AG04450 (cell line): ENCODE data around the gene FMO2. TPM values are rescaled to one million over a fixed set of nuclear protein-coding genes. Genes with fewer than 3 reads are reported as not detected.

Experiments
- CTCF ChIA-PET: fragments of 300-600, 350-600 bp; formaldehyde crosslinking; extraction: SDS; loops from one replicate; lab custom pipeline; 2022; ENCODE audit warnings: antibody characterized with exemption, inconsistent platforms; lab: Charles Lee
- POLR2A ChIA-PET: fragments of 350-600 bp; formaldehyde crosslinking; extraction: SDS; loops from one replicate; lab custom pipeline; 2021; ENCODE audit warnings: antibody characterized with exemption, inconsistent platforms; lab: Yijun Ruan, JAX
- DNase-seq: peaks from one replicate; pipeline ENCODE4 v3.0.0-alpha.2; 2011; ENCODE audit warnings: low read depth, low spot score
- H3K27ac ChIP-seq: one replicate; pipeline ENCODE4 v1.5.1; 2012; ENCODE audit warnings: low read depth, low read length, control low read depth
- H3K27me3 ChIP-seq: one replicate; pipeline ENCODE4 v1.6.0; 2012; ENCODE audit warnings: low read length; ENCODE audit not compliant: control insufficient read depth, insufficient read depth
- H3K4me3 ChIP-seq: 2 replicates; pipeline ENCODE4 v1.5.1; 2011; ENCODE audit warnings: mild to moderate bottlenecking, low read depth, low read length, control low read depth
- H3K9me3 ChIP-seq: 2 replicates; pipeline ENCODE4 v1.5.1; 2012; ENCODE audit warnings: low read length; ENCODE audit not compliant: control insufficient read depth, insufficient read depth
- polyA plus RNA-seq: library from polyadenylated mRNA; depleted of rRNA; stranded (reverse); fragments of >200 nt; gene quantifications from 2 replicates; pipeline ENCODE4 v1.2.3, GENCODE V29; 2011
- TF ChIP-seq, protein P1 (sequence below): IDR thresholded peaks from 2 replicates; pipeline ENCODE4 v1.5.1; 2011; ENCODE audit warnings: low read depth, low read length, control low read depth, inconsistent platforms

The FMO2 gene
- polyA plus RNA-seq, 1 experiment = 2.6 TPM

DNA sequence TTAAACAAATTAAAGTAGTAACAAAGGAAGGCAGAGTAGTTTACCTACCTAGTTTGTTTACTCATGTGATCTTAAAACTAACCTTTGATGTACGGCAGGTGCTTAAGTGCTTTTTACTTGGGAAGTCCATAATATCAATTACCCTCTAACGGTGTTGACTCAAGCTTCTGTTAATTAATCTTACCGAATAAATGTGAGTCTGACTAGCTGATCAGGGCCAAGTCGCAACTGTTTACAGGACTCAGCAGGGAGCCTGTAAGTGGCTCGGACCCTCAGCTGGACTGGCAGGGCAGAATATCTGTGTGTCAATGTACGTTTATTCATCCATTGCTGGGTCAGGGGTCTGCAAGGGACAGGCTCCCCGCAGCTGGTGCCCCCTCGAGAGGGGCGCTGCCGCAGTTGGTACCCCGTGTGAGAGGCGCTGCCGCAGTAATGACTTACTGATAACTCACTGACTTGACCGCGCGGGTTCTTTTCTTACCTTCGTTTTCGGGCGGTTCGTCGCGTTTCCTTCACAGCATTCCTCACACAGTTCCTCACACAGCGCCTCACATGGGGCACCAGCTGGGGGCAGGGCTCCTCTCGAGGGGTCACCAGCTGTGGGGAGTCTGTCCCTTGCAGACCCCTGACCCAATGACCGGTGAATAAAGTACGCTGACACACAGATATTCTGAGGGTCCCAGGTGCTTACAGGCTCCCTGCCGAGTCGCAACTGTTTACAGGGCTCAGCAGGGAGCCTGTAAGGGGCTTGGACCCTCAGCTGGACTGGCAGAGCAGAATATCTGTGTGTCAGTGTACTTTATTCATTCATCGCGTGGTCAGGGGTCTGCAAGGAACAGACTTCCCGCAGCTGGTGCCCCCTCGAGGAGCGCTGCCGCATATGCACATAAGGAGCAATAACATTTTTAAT, 66.2 kb downstream of the FMO2 start:
- no peak overlapping the region for H3K27ac ChIP-seq
- CTCF ChIA-PET = interaction anchor here (0.7 to 2.5 kb wide), 10 partner anchors 12 to 284 kb away, joined by 3 to 23 read pairs (median 4); partner anchors contain the start of gene FMO4

DNA sequence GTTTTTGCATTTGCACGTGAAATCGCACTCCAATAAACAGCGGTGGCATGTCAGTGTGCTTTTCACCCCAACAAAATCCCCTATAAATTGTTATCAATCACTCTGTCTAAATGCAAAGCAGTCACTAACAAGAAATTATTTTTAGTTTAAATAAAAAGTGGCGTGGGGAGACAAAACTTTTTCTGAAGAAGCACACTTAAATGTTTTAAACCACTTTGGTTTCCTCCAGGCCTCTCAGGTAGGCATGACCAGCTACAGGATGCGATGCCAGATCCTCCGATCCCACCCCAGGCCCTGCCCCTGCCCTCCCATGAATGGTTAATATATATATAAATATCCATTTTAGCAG, 66.8 kb downstream of the FMO2 start:
- H3K27ac ChIP-seq = no peak overlapping the region
- no peaks in the 10 kb centered on the region for H3K27me3 ChIP-seq
- DNase-seq = no peak
- ChIA-PET CTCF (interaction anchor here (0.7 to 2.5 kb wide), 10 partner anchors 11 to 285 kb away, joined by 3 to 23 read pairs (median 4); partner anchors contain the start of gene FMO4), POLR2A (no interaction called here)
- H3K4me3 ChIP-seq = peak overlapping the region; percentile 87; the same call in 1 of the 2 replicates
- H3K9me3 ChIP-seq = no peaks in the 10 kb centered on the region
- TF ChIP-seq, protein P1, sequence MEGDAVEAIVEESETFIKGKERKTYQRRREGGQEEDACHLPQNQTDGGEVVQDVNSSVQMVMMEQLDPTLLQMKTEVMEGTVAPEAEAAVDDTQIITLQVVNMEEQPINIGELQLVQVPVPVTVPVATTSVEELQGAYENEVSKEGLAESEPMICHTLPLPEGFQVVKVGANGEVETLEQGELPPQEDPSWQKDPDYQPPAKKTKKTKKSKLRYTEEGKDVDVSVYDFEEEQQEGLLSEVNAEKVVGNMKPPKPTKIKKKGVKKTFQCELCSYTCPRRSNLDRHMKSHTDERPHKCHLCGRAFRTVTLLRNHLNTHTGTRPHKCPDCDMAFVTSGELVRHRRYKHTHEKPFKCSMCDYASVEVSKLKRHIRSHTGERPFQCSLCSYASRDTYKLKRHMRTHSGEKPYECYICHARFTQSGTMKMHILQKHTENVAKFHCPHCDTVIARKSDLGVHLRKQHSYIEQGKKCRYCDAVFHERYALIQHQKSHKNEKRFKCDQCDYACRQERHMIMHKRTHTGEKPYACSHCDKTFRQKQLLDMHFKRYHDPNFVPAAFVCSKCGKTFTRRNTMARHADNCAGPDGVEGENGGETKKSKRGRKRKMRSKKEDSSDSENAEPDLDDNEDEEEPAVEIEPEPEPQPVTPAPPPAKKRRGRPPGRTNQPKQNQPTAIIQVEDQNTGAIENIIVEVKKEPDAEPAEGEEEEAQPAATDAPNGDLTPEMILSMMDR = no peak

More for the DNA sequence above, 66.2 kb downstream of the FMO2 start:
- H3K9me3 ChIP-seq = no peaks in the 10 kb centered on the region
- TF ChIP-seq, protein P1 = peak; percentile 77
- no peak for DNase-seq
- H3K4me3 ChIP-seq = peak overlapping the region; percentile 87
- H3K27me3 ChIP-seq = no peaks in the 10 kb centered on the region
- POLR2A ChIA-PET = interaction anchor here (0.6 kb wide), 1 partner anchor 477 kb away, joined by 3 read pairs; no protein-coding TSS in a partner anchor

DNA sequence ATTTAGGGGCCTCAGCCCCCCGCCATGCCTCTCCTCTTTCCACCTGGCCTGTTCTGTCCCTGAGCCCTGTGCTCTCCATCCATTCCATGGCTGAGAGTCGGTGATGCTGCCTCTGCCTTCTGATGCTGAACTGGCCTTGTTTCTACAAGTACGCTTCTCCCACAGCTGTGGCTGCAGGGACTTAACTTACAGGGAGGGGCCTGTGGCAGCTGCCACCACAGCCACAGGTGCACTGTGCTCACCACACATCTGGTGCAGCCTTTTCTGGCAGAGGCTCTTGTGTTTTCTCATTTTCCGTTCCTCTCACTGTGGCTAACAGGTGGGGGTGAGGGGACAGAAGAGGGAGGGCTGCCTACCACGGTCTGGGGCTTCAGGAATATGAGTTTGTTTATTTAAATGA, 67.4 kb downstream of the FMO2 start:
- no peak for DNase-seq
- H3K9me3 ChIP-seq = no peaks in the 10 kb centered on the region
- ChIA-PET CTCF (interaction anchor here (1.0 to 2.5 kb wide), 4 partner anchors 26 to 61 kb away, joined by 3 to 23 read pairs (median 6); partner anchors contain the start of gene FMO4), POLR2A (no interaction called here)
- H3K27ac ChIP-seq = no peak overlapping the region
- peaks cover 4% of the 10 kb centered on the region for H3K27me3 ChIP-seq
- H3K4me3 ChIP-seq = no peak overlapping the region
- TF ChIP-seq, protein P1 = no peak

DNA sequence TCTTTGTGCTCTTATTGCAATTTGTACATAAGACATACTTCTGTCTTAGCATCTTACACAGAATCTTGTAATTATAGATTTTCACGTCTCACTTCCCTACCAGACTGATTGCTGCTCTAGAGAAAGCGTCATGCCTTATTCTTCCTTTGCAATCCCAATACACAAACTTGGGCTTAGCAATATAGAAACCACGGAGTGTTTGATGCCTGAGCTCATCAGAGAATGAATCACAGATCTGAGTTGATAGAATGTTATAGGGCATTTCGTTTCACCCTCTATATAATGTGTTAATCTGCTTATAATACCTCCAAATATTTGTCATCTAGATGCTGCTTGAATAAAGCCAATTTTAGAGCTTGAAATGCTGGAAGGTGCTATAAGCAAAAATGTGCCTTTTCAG, 69.8 kb downstream of the FMO2 start:
- Histone ChIP-seq H3K4me3 (no peak overlapping the region), H3K27me3 (peaks cover 6% of the 10 kb centered on the region), H3K27ac (no peak overlapping the region), H3K9me3 (no peaks in the 10 kb centered on the region)
- TF ChIP-seq, protein P1 = no peak
- CTCF ChIA-PET = interaction anchor here (0.6 to 2.4 kb wide), 7 partner anchors 9 to 288 kb away, joined by 3 to 18 read pairs (median 6); partner anchors contain the start of gene FMO4
- DNase-seq = no peak
- POLR2A ChIA-PET = no interaction called here
